Endothelial cell of umbilical vein (primary cell): ENCODE data around the gene ELMO2. TPM values are rescaled to one million over a fixed set of nuclear protein-coding genes. Genes with fewer than 3 reads are reported as not detected.

Experiments
- BruUV-seq: library from RNA; stranded (reverse); fragments of 400-500 nt; replicated peaks from 2 replicates; lab custom pipeline; 2021; lab: Mats Ljungman, UMichigan
- CTCF ChIA-PET: fragments of 300-600, 350-600 bp; sonication (Branson Sonifier 250); formaldehyde crosslinking; loops from one replicate; lab custom pipeline; 2021; ENCODE audit warnings: antibody characterized with exemption, inconsistent platforms; lab: Charles Lee
- POLR2A ChIA-PET: fragments of 300-600, 350-600 bp; sonication (Branson Sonifier 250); formaldehyde crosslinking; loops from one replicate; lab custom pipeline; 2021; ENCODE audit warnings: antibody characterized with exemption, inconsistent platforms; lab: Charles Lee
- DNase-seq: peaks from one replicate; pipeline ENCODE4 v3.0.0-alpha.2; 2011; ENCODE audit warnings: low read depth, low spot score
- FAIRE-seq: peaks from 2 replicates; lab custom pipeline; 2011; peaks lifted over from hg19 to GRCh38; lab: Jason Lieb, UNC
- H2AFZ ChIP-seq: 2 replicates; pipeline ENCODE4 v1.6.0; 2012; ENCODE audit warnings: low read depth, low read length, control low read depth, inconsistent platforms
- H3K27ac ChIP-seq: 2 replicates; pipeline ENCODE4 v1.5.1; 2011; ENCODE audit warnings: low read depth, mild to moderate bottlenecking, control low read depth, low read length, moderate library complexity; ENCODE audit not compliant: insufficient read depth
- H3K27me3 ChIP-seq, 2 experiments: 2 replicates each; pipeline versions ENCODE4 v1.6.0 to v1.6.1; 2011; ENCODE audit warnings: low read length in 2 of 2, mixed read lengths in 1 of 2; ENCODE audit not compliant: control insufficient read depth in 2 of 2, insufficient read depth in 2 of 2
- H3K36me3 ChIP-seq, 2 experiments: 2 replicates in 1 of 2; 3 replicates in 1 of 2; pipeline ENCODE4 v1.5.1; 2011; ENCODE audit warnings: low read length in 2 of 2, mild to moderate bottlenecking in 1 of 2, moderate library complexity in 1 of 2; ENCODE audit not compliant: control insufficient read depth in 2 of 2, insufficient read depth in 2 of 2; ENCODE audit errors: extremely low read depth in 1 of 2
- H3K4me1 ChIP-seq: 3 replicates; pipeline ENCODE4 v1.5.1; 2011; ENCODE audit warnings: mild to moderate bottlenecking, low read length; ENCODE audit not compliant: control insufficient read depth, insufficient read depth; ENCODE audit errors: extremely low read depth
- H3K4me2 ChIP-seq: 2 replicates; pipeline ENCODE4 v1.6.1; 2011; ENCODE audit warnings: low read length, control low read depth, mixed read lengths; ENCODE audit not compliant: insufficient read depth
- H3K4me3 ChIP-seq, 3 experiments: fragments of 200-600 bp in 1 of 3; sonication (generic), shearing (Covaris generic) in 1 of 3; replicated peaks in 1 of 3; 2 replicates each; pipeline ENCODE4 v1.5.1; 2011 to 2016; ENCODE audit warnings: control low read depth in 3 of 3, low read length in 3 of 3, mild to moderate bottlenecking in 2 of 3, inconsistent platforms in 1 of 3, low read depth in 1 of 3, moderate library complexity in 1 of 3; ENCODE audit not compliant: insufficient read depth in 1 of 3
- H3K79me2 ChIP-seq: 2 replicates; pipeline ENCODE4 v1.6.0; 2012; ENCODE audit warnings: low read length, inconsistent platforms; ENCODE audit not compliant: control insufficient read depth, insufficient read depth
- H3K9ac ChIP-seq: replicated peaks from 2 replicates; pipeline ENCODE3; 2011; ENCODE audit warnings: low read length, control low read depth; ENCODE audit not compliant: insufficient read depth; ENCODE audit errors: extremely low read depth
- H3K9me1 ChIP-seq: replicated peaks from 3 replicates; pipeline ENCODE4 v1.6.0; 2011; ENCODE audit warnings: mild to moderate bottlenecking, low read length; ENCODE audit not compliant: control insufficient read depth, insufficient read depth; ENCODE audit errors: extremely low read depth
- H3K9me3 ChIP-seq: replicated peaks from 2 replicates; pipeline ENCODE4 v1.5.1; 2012; ENCODE audit warnings: low read length, inconsistent platforms; ENCODE audit not compliant: control insufficient read depth, insufficient read depth
- H4K20me1 ChIP-seq: replicated peaks from 2 replicates; pipeline ENCODE3; 2011; ENCODE audit warnings: mild to moderate bottlenecking, low read length; ENCODE audit not compliant: control insufficient read depth, insufficient read depth; ENCODE audit errors: extremely low read depth
- EZH2 ChIP-seq: IDR thresholded peaks from 2 replicates; pipeline ENCODE4 v1.6.1; 2012; ENCODE audit warnings: borderline replicate concordance, low read depth, mild to moderate bottlenecking, moderate library complexity, low read length, inconsistent platforms; ENCODE audit not compliant: severe bottlenecking
- FOS ChIP-seq: IDR thresholded peaks from 2 replicates; pipeline ENCODE4 v1.6.1; 2011; ENCODE audit warnings: mild to moderate bottlenecking, low read length, moderate library complexity, borderline replicate concordance; ENCODE audit not compliant: insufficient read depth
- POLR2AphosphoS5 ChIP-seq: IDR thresholded peaks from 2 replicates; pipeline ENCODE4 v1.6.1; 2012; ENCODE audit warnings: low read depth, mild to moderate bottlenecking, control low read depth, low read length, moderate library complexity; ENCODE audit not compliant: insufficient read depth
- dilution Hi-C: fragments of 300-500 bp; cut with MboI; formaldehyde crosslinking; loops from one replicate; pipeline ENCODE4 v1.15.0; 2019; ENCODE audit warnings: low sequenced_read_pairs; ENCODE audit not compliant: extremely low pct_ligation_motif_present
- intact Hi-C: fragments of 100-400 bp; cut with micrococcal nuclease; formaldehyde crosslinking; loops from one replicate; pipeline ENCODE4 v1.10.0; 2022
- polyA plus RNA-seq, 4 experiments: library from polyadenylated mRNA; depleted of rRNA in 3 of 4; stranded (reverse) in 3 of 4; unstranded in 1 of 4; fragments of >200 nt; gene quantifications; 2 replicates each; pipeline versions ENCODE4 v1.2.1 to v1.2.3, GENCODE V29; 2011 to 2012; ENCODE audit warnings: missing spikeins in 1 of 4
- total RNA-seq: library from RNA; stranded (reverse); gene quantifications from 2 replicates; pipeline ENCODE4 v1.2.3, GENCODE V29; 2021
- TF ChIP-seq, protein P1 (sequence below), 2 donors: IDR thresholded peaks; 1 replicate in 1 of 2; 2 replicates in 1 of 2; pipeline ENCODE4 v1.5.1; 2011; ENCODE audit warnings: low read length in 2 of 2, mild to moderate bottlenecking in 2 of 2, moderate library complexity in 2 of 2, control low read depth in 1 of 2, inconsistent platforms in 1 of 2, low read depth in 1 of 2; ENCODE audit not compliant: insufficient read depth in 1 of 2; ENCODE audit errors: extremely low read depth in 1 of 2

The ELMO2 gene
- total and polyA plus RNA-seq, 2 donors (not counting 3 experiments of a cell fraction or from before 2014, with no cell fraction given) = 35.1 to 43.5 TPM

DNA sequence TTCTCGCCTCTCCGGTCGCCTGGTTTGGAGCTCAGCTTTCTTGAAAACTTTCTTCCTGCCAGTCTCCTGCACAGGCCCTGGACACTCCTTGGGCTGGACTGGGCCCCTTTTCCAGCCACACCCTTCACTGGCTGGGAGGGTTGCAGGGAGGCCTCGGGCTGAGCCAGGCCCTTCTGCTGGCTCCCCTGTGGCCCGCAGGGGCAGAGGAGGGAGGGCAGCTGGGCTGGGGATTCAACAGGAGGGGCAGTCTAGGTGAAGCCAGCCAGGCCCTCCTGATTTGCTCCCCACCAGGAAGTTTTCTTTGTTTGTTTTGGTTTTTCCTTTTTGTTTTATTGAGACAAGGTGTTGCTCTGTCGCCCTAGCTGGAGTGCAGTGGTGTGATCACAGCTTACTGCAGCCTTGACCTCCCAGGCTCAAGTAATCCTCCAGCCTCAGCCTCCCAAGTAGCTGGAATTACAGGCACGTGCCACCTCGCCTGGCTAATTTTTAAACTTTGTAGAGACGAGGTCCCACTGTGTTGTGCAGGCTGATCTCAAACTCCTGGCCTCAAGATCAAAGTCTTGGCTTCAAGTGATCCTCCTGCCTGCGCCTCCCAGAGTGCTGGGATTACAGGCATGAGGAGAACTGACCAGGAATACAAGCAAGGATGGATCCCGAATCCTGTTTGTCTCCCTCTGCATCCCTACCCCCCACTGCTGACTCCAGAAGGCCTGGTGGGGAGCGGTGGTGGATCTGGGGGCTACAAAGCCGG is 74.6 kb downstream of the ELMO2 start:
- H3K9ac ChIP-seq = no peak overlapping the region
- intact Hi-C loops = no loop called here
- H3K27ac ChIP-seq = no peak overlapping the region
- H3K79me2 ChIP-seq = no peaks in the 10 kb centered on the region
- H3K4me1 ChIP-seq = no peaks in the 10 kb centered on the region
- TF ChIP-seq POLR2AphosphoS5 = no peak
- TF ChIP-seq FOS = no peak
- H3K4me2 ChIP-seq = no peak overlapping the region
- H3K36me3 ChIP-seq = no peaks in the 10 kb centered on the region
- ChIA-PET CTCF (interaction anchor here (1.5 to 2.2 kb wide), 2 partner anchors 9 to 17 kb away, joined by 4 to 7 read pairs; no protein-coding TSS in a partner anchor), POLR2A (no interaction called here)
- no peaks in the 10 kb centered on the region for H4K20me1 ChIP-seq
- dilution Hi-C loops = no loop called here
- H3K27me3 ChIP-seq = peaks cover 6 to 11% of the 10 kb centered on the region in 2 experiments
- H3K9me1 ChIP-seq = no peaks in the 10 kb centered on the region
- H3K4me3 ChIP-seq = no peak overlapping the region
- no peak overlapping the region for H2AFZ ChIP-seq
- BruUV-seq = no TSS peak
- no peak for DNase-seq
- H3K9me3 ChIP-seq = no peaks in the 10 kb centered on the region
- FAIRE-seq = no peak

DNA sequence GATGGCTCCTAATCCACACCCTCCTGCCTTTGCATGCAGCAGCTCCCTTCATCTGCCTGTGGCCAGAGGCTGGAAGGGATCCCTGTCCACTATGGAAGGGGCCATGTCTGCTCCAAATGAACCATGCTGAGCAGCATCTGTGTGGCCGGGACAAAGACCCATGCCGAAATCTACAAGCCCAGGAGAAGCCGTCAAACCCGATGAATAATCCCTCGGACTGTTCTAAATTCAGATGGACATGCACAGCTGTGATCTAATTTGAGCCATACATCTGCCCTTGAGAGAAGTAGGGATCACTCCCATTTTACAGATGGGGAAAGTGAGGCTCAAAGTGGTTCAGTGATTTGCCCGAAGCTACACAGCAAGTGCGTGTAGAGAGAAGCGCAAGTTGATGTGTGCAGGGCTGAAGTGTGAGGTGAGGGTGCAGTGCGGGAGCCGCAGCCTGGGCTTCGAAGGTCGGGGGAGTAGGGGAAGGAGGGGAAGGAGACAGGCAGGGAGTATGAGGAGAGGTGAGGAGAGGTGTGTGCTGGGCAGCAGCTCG is 75.5 kb downstream of the ELMO2 start:
- Histone ChIP-seq H3K4me3 (no peak overlapping the region), H3K4me2 (no peak overlapping the region), H3K4me1 (no peaks in the 10 kb centered on the region), H3K9me1 (no peaks in the 10 kb centered on the region), H2AFZ (no peak overlapping the region), H3K27ac (no peak overlapping the region), H3K27me3 (peaks cover 7 to 9% of the 10 kb centered on the region in 2 experiments), H3K9me3 (no peaks in the 10 kb centered on the region), H3K9ac (no peak overlapping the region), H3K36me3 (no peaks in the 10 kb centered on the region), H4K20me1 (no peaks in the 10 kb centered on the region), H3K79me2 (no peaks in the 10 kb centered on the region)
- no peak for TF ChIP-seq EZH2
- TF ChIP-seq, protein P1, sequence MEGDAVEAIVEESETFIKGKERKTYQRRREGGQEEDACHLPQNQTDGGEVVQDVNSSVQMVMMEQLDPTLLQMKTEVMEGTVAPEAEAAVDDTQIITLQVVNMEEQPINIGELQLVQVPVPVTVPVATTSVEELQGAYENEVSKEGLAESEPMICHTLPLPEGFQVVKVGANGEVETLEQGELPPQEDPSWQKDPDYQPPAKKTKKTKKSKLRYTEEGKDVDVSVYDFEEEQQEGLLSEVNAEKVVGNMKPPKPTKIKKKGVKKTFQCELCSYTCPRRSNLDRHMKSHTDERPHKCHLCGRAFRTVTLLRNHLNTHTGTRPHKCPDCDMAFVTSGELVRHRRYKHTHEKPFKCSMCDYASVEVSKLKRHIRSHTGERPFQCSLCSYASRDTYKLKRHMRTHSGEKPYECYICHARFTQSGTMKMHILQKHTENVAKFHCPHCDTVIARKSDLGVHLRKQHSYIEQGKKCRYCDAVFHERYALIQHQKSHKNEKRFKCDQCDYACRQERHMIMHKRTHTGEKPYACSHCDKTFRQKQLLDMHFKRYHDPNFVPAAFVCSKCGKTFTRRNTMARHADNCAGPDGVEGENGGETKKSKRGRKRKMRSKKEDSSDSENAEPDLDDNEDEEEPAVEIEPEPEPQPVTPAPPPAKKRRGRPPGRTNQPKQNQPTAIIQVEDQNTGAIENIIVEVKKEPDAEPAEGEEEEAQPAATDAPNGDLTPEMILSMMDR (IDR thresholded peaks at IDR 0.05; ENCODE audit: extremely low read depth in 1 of 2, insufficient read depth in 1 of 2, low read depth in 1 of 2, low read length in 2 of 2) = no peak
- FAIRE-seq (no peak), DNase-seq (no peak)
- CTCF ChIA-PET = interaction anchor here (2.2 kb wide), 1 partner anchor 18 kb away, joined by 7 read pairs; no protein-coding TSS in a partner anchor
- POLR2A ChIA-PET = no interaction called here
- BruUV-seq = no TSS peak
- intact Hi-C loops = no loop called here
- dilution Hi-C loops = no loop called here
